ENCODE measurements around the gene CASP10.
"Not testable (repeated sequence)": the region's sequence is repeated elsewhere in the genome, so short reads cannot be mapped to it uniquely, and the experiment has no call there.

Gene CASP10

GRCh38 chr2:201182650-201183364 is at the start of gene CASP10:
TSS of gene CASP10 (plus strand) at chr2:201183141. CDS start at chr2:201185778, 2,637 bp downstream.
- DNase-seq (ENCODE audit: low read depth in 2 of 2): no peak

GRCh38 chr2:201135386-201135785 is 47.6 kb upstream of the CASP10 start:
- no peak for DNase-seq (ENCODE audit: low read depth in 2 of 2)

- DNase-seq (ENCODE audit: low read depth in 2 of 2): no peak
Observed at GRCh38 chr2:201136889-201137321, 46.0 kb upstream of the CASP10 start.

- DNase-seq (ENCODE audit: low read depth in 2 of 2): no peak
Observed at GRCh38 chr2:201137505-201138400, 45.2 kb upstream of the CASP10 start.

- no peak for DNase-seq (ENCODE audit: low read depth in 2 of 2)
Observed at GRCh38 chr2:201138401-201138970, 44.5 kb upstream of the CASP10 start.

GRCh38 chr2:201138986-201139781 is 43.8 kb upstream of the CASP10 start:
- DNase-seq (ENCODE audit: low read depth in 2 of 2): not testable (repeated sequence)

GRCh38 chr2:201139836-201140604 is 42.9 kb upstream of the CASP10 start:
- no peak for DNase-seq (ENCODE audit: low read depth in 2 of 2)

- no peak for DNase-seq (ENCODE audit: low read depth in 2 of 2)
Observed at GRCh38 chr2:201144101-201145051, 38.6 kb upstream of the CASP10 start.

- no peak for DNase-seq (ENCODE audit: low read depth in 2 of 2)
Observed at GRCh38 chr2:201148434-201148990, 34.4 kb upstream of the CASP10 start.

- no peak for DNase-seq (ENCODE audit: low read depth in 2 of 2)
Observed at GRCh38 chr2:201149064-201149820, 33.7 kb upstream of the CASP10 start.

GRCh38 chr2:201149821-201150165 is 33.1 kb upstream of the CASP10 start:
- DNase-seq (ENCODE audit: low read depth in 2 of 2): not testable (repeated sequence)

GRCh38 chr2:201150454-201151020 is 32.4 kb upstream of the CASP10 start:
- DNase-seq (ENCODE audit: low read depth in 2 of 2): no peak

- no peak for DNase-seq (ENCODE audit: low read depth in 2 of 2)
Observed at GRCh38 chr2:201151127-201151981, 31.6 kb upstream of the CASP10 start.

GRCh38 chr2:201152517-201152916 is 30.4 kb upstream of the CASP10 start:
- DNase-seq (ENCODE audit: low read depth in 2 of 2): no peak

GRCh38 chr2:201152999-201153815 is 29.7 kb upstream of the CASP10 start:
- DNase-seq (ENCODE audit: low read depth in 2 of 2): no peak

- DNase-seq (ENCODE audit: low read depth in 2 of 2): no peak
Observed at GRCh38 chr2:201154615-201155399, 28.1 kb upstream of the CASP10 start.

All from activated CD4-positive, alpha-beta T cell treated with anti-CD3 and anti-CD28 coated beads for 24 hours (primary cell).